Astrocyte (in vitro differentiated cells and primary cell): ENCODE data around the gene ABHD17C.

Experiments
- CTCF ChIP-seq: IDR thresholded peaks from 2 replicates; pipeline ENCODE4 v1.5.1; 2011; ENCODE audit warnings: low read depth, mild to moderate bottlenecking, inconsistent platforms, low read length, moderate library complexity; ENCODE audit not compliant: insufficient read depth
- EZH2 ChIP-seq: IDR thresholded peaks from 2 replicates; pipeline ENCODE4 v1.6.1; 2012; ENCODE audit warnings: mild to moderate bottlenecking, low read length, inconsistent platforms; ENCODE audit not compliant: insufficient read depth

GRCh38 chr15:80774486-80774885 is 79.4 kb downstream of the ABHD17C start:
- TF ChIP-seq CTCF, result no peak
- TF ChIP-seq EZH2, result no peak
